GM23338 (cell line): ENCODE measurements around the gene ERVK3-1. TPM values are rescaled to one million over a fixed set of nuclear protein-coding genes. Genes with fewer than 3 reads are reported as not detected.

ENCODE experiments used
- ATAC-seq: fragments of 200-7000 bp; cut with Tn5 transposase; 3 replicates; pipeline ENCODE4 v1.9.1; 2020
- DNase-seq: peaks from one replicate; pipeline ENCODE4 v3.0.0-alpha.2; 2015; ENCODE audit warnings: low spot score
- H2AFZ ChIP-seq: fragments of 200-600 bp; sonication (generic); 2 replicates; pipeline ENCODE4 v1.8.0; 2016; ENCODE audit warnings: antibody characterized with exemption, mild to moderate bottlenecking, moderate library complexity
- H3F3A ChIP-seq: fragments of 200-600 bp; sonication (generic); replicated peaks from 2 replicates; pipeline ENCODE4 v1.8.0; 2017; ENCODE audit warnings: antibody characterized with exemption, mixed run types, low read depth
- H3K27ac ChIP-seq: fragments of 200-600 bp; sonication (generic); 2 replicates; pipeline ENCODE4 v1.6.1; 2016; ENCODE audit warnings: low read depth
- H3K27me3 ChIP-seq: fragments of 200-600 bp; sonication (generic); 2 replicates; pipeline ENCODE4 v1.8.0; 2016; ENCODE audit warnings: mild to moderate bottlenecking, mixed run types, moderate library complexity; ENCODE audit not compliant: insufficient read depth
- H3K36me3 ChIP-seq: fragments of 200-600 bp; sonication (generic); 2 replicates; pipeline ENCODE4 v1.8.0; 2016; ENCODE audit warnings: mild to moderate bottlenecking; ENCODE audit not compliant: insufficient read depth
- H3K4me1 ChIP-seq: fragments of 200-600 bp; sonication (generic); 2 replicates; pipeline ENCODE4 v1.8.0; 2016; ENCODE audit warnings: mild to moderate bottlenecking, moderate library complexity; ENCODE audit not compliant: insufficient read depth
- H3K4me2 ChIP-seq: fragments of 200-600 bp; sonication (generic); 2 replicates; pipeline ENCODE4 v1.7.1; 2017; ENCODE audit warnings: mixed run types
- H3K4me3 ChIP-seq: fragments of 200-600 bp; sonication (generic); 2 replicates; pipeline ENCODE4 v1.6.1; 2016; ENCODE audit warnings: mixed run types
- H3K79me2 ChIP-seq: fragments of 200-600 bp; sonication (generic); replicated peaks from 2 replicates; pipeline ENCODE4 v1.8.0; 2017; ENCODE audit warnings: mild to moderate bottlenecking; ENCODE audit not compliant: insufficient read depth
- H3K9me2 ChIP-seq: fragments of 200-600 bp; sonication (generic); 2 replicates; pipeline ENCODE4 v1.8.0; 2017; ENCODE audit not compliant: insufficient read depth
- H4K20me1 ChIP-seq: fragments of 200-600 bp; sonication (generic); replicated peaks from 2 replicates; pipeline ENCODE4 v1.8.0; 2017; ENCODE audit warnings: mild to moderate bottlenecking; ENCODE audit not compliant: insufficient read depth
- H3K27ac Mint-ChIP-seq: 2 replicates; pipeline ENCODE4 v1.8.0; 2020; ENCODE audit warnings: inconsistent platforms, mild to moderate bottlenecking, moderate library complexity, mixed read lengths
- H3K27me3 Mint-ChIP-seq: 3 replicates; pipeline ENCODE4 v1.8.0; 2022; ENCODE audit warnings: low read depth, mild to moderate bottlenecking, moderate library complexity, mixed read lengths, inconsistent platforms; ENCODE audit not compliant: insufficient read depth, poor library complexity
- H3K36me3 Mint-ChIP-seq: 3 replicates; pipeline ENCODE4 v1.8.0; 2021; ENCODE audit warnings: low read depth, mild to moderate bottlenecking, inconsistent platforms, moderate library complexity, mixed read lengths
- H3K4me1 Mint-ChIP-seq: 3 replicates; pipeline ENCODE4 v1.8.0; 2020; ENCODE audit warnings: mild to moderate bottlenecking, inconsistent platforms, mixed read lengths
- H3K4me3 Mint-ChIP-seq: 3 replicates; pipeline ENCODE4 v1.8.0; 2021; ENCODE audit warnings: moderate library complexity, mild to moderate bottlenecking, inconsistent platforms, mixed read lengths
- H3K9me3 Mint-ChIP-seq: 3 replicates; pipeline ENCODE4 v1.8.0; 2020; ENCODE audit warnings: moderate library complexity, mild to moderate bottlenecking, inconsistent platforms, mixed read lengths
- CREB1 ChIP-seq: fragments of 250-450 bp; sonication (Bioruptor Pico); IDR thresholded peaks from 2 replicates; pipeline ENCODE4 v1.5.0; 2020; ENCODE audit warnings: low read depth, mild to moderate bottlenecking, moderate library complexity
- CTCF ChIP-seq, 2 experiments: fragments of 200-600 bp in 1 of 2; sonication (generic) in 1 of 2; conservative IDR thresholded peaks; 2 replicates each; pipeline versions ENCODE4 v1.5.1 to v1.6.1; 2016 to 2017; ENCODE audit warnings: antibody characterized with exemption in 2 of 2, low read depth in 2 of 2, mild to moderate bottlenecking in 2 of 2, moderate library complexity in 1 of 2
- ETS1 ChIP-seq: IDR thresholded peaks from 2 replicates; pipeline ENCODE4 v1.6.1; 2016; ENCODE audit warnings: antibody characterized with exemption
- EZH2 ChIP-seq: fragments of 200-600 bp; sonication (generic); IDR thresholded peaks from one replicate; pipeline ENCODE4 v1.8.0; 2017; ENCODE audit warnings: antibody characterized with exemption, mild to moderate bottlenecking, low read depth; ENCODE audit not compliant: unreplicated experiment
- EZH2phosphoT487 ChIP-seq: fragments of 200-600 bp; sonication (generic); IDR thresholded peaks from one replicate; pipeline ENCODE4 v1.8.1; 2018; ENCODE audit warnings: antibody characterized with exemption; ENCODE audit not compliant: unreplicated experiment
- JUNB ChIP-seq: IDR thresholded peaks from one replicate; pipeline ENCODE4 v1.6.1; 2016; ENCODE audit warnings: antibody characterized with exemption; ENCODE audit not compliant: unreplicated experiment
- NANOG ChIP-seq: IDR thresholded peaks from 2 replicates; pipeline ENCODE4 v1.6.1; 2016; ENCODE audit warnings: antibody characterized with exemption, borderline replicate concordance
- POLR2AphosphoS5 ChIP-seq: IDR thresholded peaks from 2 replicates; pipeline ENCODE4 v1.6.1; 2016; ENCODE audit warnings: antibody characterized with exemption, low read depth
- REST ChIP-seq: IDR thresholded peaks from one replicate; pipeline ENCODE4 v1.6.1; 2018; ENCODE audit warnings: antibody characterized with exemption; ENCODE audit not compliant: unreplicated experiment
- STAT1 ChIP-seq: IDR thresholded peaks from one replicate; pipeline ENCODE4 v1.6.1; 2016; ENCODE audit warnings: antibody characterized with exemption; ENCODE audit not compliant: unreplicated experiment
- ZNF114 ChIP-seq: fragments of 250-450 bp; sonication (Bioruptor Pico); IDR thresholded peaks from 2 replicates; pipeline ENCODE4 v1.5.0; 2020; ENCODE audit warnings: mild to moderate bottlenecking, moderate library complexity
- ZNF331 ChIP-seq: fragments of 250-450 bp; sonication (Bioruptor Pico); IDR thresholded peaks from 2 replicates; pipeline ENCODE4 v1.5.0; 2020; ENCODE audit warnings: low read depth, mild to moderate bottlenecking, moderate library complexity
- ZNF462 ChIP-seq: fragments of 250-450 bp; sonication (Bioruptor Pico); IDR thresholded peaks from 2 replicates; pipeline ENCODE4 v1.5.0; 2020; ENCODE audit warnings: mild to moderate bottlenecking, moderate library complexity
- polyA plus RNA-seq: library from polyadenylated mRNA; unstranded; fragments of >200 nt; fragmentation: Nextera tagmentation; extraction: Ambion mirVana; gene quantifications from 2 replicates; pipeline ENCODE4 v1.2.1, GENCODE V29; 2016
- total RNA-seq: library from RNA; depleted of rRNA; stranded (reverse); fragments of >200 nt; shearing (Covaris generic); gene quantifications from 2 replicates; pipeline ENCODE4 v1.2.3, GENCODE V29; 2014

The ERVK3-1 gene
- total and polyA plus RNA-seq, 2 experiments from 2014 or later = 34.4 to 66.2 TPM

GRCh38 chr19:58356766-58357480 lies 51.7 kb downstream of the ERVK3-1 start:
- Histone ChIP-seq H4K20me1 (no peaks in the 10 kb centered on the region; the same call in 1 of the 2 replicates), H3K27me3 (peaks cover 33% of the 10 kb centered on the region), H3K27ac (no peak overlapping the region), H3K4me1 (no peaks in the 10 kb centered on the region; the same call in 1 of the 2 replicates), H3K4me2 (peak overlapping the region; percentile 83), H3K4me3 (peak overlapping the region; percentile 52), H3K79me2 (no peaks in the 10 kb centered on the region), H2AFZ (peak overlapping the region; percentile 90), H3F3A (peaks cover 6% of the 10 kb centered on the region), H3K9me2 (no peaks in the 10 kb centered on the region), H3K36me3 (no peaks in the 10 kb centered on the region)
- peak; percentile 39 for ATAC-seq
- H3K9me3 Mint-ChIP-seq = no peaks in the 10 kb centered on the region
- DNase-seq = peak; percentile 59
- H3K4me1 Mint-ChIP-seq = no peaks in the 10 kb centered on the region; the same call in 2 of the 3 replicates
- no peaks in the 10 kb centered on the region for H3K36me3 Mint-ChIP-seq
- H3K27me3 Mint-ChIP-seq = peaks cover 3% of the 10 kb centered on the region
- H3K27ac Mint-ChIP-seq = no peak overlapping the region
- TF ChIP-seq POLR2AphosphoS5 (no peak), ZNF331 (CRISPR knock-in tag) (no peak), ZNF462 (CRISPR knock-in tag) (no peak), EZH2phosphoT487 (no peak), EZH2 (no peak), STAT1 (no peak), CREB1 (CRISPR knock-in tag) (no peak), ETS1 (no peak), REST (no peak), CTCF (conservative IDR thresholded peaks at IDR 0.05; ENCODE audit: low read depth in 2 of 2) (no peak), NANOG (no peak), JUNB (no peak), ZNF114 (CRISPR knock-in tag) (no peak)
- no peak overlapping the region for H3K4me3 Mint-ChIP-seq
